GM13976 (cell line): ENCODE measurements around the gene RITA1.
A peak's percentile ranks its signal among the peaks of the same experiment; 100 is the strongest.

Experiments
- DNase-seq: peaks from one replicate; pipeline ENCODE4 v3.0.0; 2012; ENCODE audit warnings: low spot score
- in situ Hi-C: fragments of 300-500 bp; cut with MboI; formaldehyde crosslinking; loops from one replicate; pipeline ENCODE4 v1.12.0; 2022; ENCODE audit warnings: low sequenced_read_pairs, mixed read lengths, inconsistent platforms; ENCODE audit not compliant: unreplicated experiment
- TF ChIP-seq, protein P1 (sequence below): IDR thresholded peaks from 2 replicates; pipeline ENCODE4 v1.5.1; 2012; ENCODE audit warnings: borderline replicate concordance, mild to moderate bottlenecking; ENCODE audit not compliant: insufficient read depth; ENCODE audit errors: extremely low read depth, missing control alignments, control extremely low read depth

The RITA1 gene

DNA sequence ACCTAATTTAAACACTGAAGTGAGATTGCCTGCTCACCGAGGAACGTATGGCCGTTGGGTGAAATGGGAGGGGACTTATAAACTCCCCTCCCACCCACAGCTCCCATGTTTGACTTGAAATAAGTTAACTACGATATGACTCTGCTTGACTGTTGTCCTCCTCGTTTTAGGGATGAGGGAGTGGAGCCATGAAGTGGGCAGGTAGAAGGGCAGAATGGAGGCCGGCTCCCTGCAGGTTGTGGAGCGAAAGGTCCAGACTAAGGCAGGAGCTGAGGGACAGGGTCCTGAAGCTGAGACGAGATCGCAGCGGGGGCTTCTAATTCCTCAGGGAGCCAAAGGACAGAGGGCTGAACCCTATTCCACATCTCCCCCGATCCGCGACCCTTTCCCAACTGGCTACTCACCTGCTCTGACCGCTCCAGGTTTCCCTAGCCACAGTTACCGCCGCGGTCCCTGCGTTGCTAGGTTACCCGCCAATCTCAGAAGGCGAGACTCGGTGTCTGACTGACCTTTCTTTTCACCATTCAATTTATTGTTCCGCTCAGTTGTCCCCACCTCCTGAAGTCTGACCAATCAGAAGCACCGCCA lies 35.2 kb downstream of the RITA1 start:
- in situ Hi-C loops: no loop called here
- no peak for DNase-seq
- TF ChIP-seq, protein P1, sequence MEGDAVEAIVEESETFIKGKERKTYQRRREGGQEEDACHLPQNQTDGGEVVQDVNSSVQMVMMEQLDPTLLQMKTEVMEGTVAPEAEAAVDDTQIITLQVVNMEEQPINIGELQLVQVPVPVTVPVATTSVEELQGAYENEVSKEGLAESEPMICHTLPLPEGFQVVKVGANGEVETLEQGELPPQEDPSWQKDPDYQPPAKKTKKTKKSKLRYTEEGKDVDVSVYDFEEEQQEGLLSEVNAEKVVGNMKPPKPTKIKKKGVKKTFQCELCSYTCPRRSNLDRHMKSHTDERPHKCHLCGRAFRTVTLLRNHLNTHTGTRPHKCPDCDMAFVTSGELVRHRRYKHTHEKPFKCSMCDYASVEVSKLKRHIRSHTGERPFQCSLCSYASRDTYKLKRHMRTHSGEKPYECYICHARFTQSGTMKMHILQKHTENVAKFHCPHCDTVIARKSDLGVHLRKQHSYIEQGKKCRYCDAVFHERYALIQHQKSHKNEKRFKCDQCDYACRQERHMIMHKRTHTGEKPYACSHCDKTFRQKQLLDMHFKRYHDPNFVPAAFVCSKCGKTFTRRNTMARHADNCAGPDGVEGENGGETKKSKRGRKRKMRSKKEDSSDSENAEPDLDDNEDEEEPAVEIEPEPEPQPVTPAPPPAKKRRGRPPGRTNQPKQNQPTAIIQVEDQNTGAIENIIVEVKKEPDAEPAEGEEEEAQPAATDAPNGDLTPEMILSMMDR: no peak

GRCh38 chr12:113221181-113221996 lies 35.9 kb downstream of the RITA1 start, which contains the start of gene TPCN1:
TSS of gene TPCN1 (plus strand) at chr12:113221464. CDS start at chr12:113226853, 5,389 bp downstream.
- TF ChIP-seq, protein P1: no peak
- DNase-seq: peak; percentile 96
- in situ Hi-C loops: no loop called here

GRCh38 chr12:113221997-113222729 lies 36.6 kb downstream of the RITA1 start:
- TF ChIP-seq, protein P1: no peak
- DNase-seq: no peak
- in situ Hi-C loops: no loop called here

DNA sequence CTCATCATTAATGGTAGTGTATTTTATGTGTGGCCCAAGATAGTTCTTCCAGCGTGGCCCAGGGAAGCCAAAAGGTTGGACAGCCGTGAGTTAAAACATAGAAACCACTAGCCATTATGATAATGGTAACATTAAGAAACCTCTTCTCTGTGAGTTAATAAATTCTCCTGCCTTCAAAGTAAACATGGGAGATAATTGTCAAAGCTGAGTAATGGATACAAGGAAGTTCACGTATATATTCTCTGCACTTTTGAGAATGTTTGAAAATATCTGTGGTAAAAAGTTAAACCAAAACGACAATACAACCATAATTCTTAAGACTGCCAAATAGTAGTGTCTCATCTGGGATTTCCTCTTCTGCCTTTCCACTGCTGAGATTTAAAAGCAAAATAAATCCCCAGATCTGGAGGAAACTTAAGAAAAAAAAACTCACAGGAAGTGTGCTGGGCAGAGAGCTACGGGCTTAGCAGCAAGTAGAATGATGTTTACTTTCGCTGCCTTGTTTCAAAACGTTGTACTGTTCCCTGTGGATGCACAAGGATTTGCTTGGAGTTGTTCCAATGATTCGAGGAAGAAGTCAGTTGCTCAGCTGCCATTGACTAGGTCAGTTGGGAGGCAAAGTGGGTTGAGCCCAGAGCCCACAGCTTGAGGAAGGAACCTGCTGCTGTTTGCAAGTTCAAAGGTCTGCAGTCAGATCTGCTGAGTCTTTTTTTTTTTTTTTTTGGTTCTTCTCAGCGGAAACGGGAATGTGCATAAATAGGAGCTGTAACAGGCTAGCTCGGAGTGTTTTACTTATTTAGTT lies 37.4 kb downstream of the RITA1 start:
- no peak for DNase-seq
- in situ Hi-C loops: no loop called here
- TF ChIP-seq, protein P1: no peak

GRCh38 chr12:113224955-113225354 lies 39.4 kb downstream of the RITA1 start:
- DNase-seq: no peak
- in situ Hi-C loops: no loop called here
- TF ChIP-seq, protein P1: no peak
